Esophagus muscularis mucosa (tissue), 4 donors: ENCODE data around the gene CYYR1. TPM values are rescaled to one million over a fixed set of nuclear protein-coding genes. Genes with fewer than 3 reads are reported as not detected.

Experiments used
- DNase-seq: peaks from one replicate; pipeline ENCODE4 v3.0.0-alpha.2; 2017; ENCODE audit errors: extremely low spot score
- H3K27ac ChIP-seq, 4 donors: fragments of 200-600 bp; sonication (generic); replicated peaks in 1 of 4; 1 replicate in 3 of 4; 2 replicates in 1 of 4; pipeline ENCODE4 v1.5.1; 2016 to 2019; ENCODE audit warnings: mild to moderate bottlenecking in 1 of 4
- H3K27me3 ChIP-seq, 4 donors: fragments of 200-600 bp; sonication (generic); one replicate each; pipeline versions ENCODE4 v1.5.1 to v1.6.0; 2016 to 2019
- H3K36me3 ChIP-seq, 4 donors: fragments of 200-600 bp; sonication (generic); one replicate each; pipeline ENCODE4 v1.5.1; 2016 to 2019
- H3K4me1 ChIP-seq, 4 donors: fragments of 200-600 bp; sonication (generic); one replicate each; pipeline ENCODE4 v1.5.1; 2016 to 2019
- H3K4me3 ChIP-seq, 4 donors: fragments of 200-600 bp; sonication (generic); 1 replicate in 2 of 4; 2 replicates in 2 of 4; pipeline ENCODE4 v1.5.1; 2016 to 2019; ENCODE audit warnings: mild to moderate bottlenecking in 4 of 4, moderate library complexity in 1 of 4
- H3K9me3 ChIP-seq, 4 donors: fragments of 200-600 bp; sonication (generic); 1 replicate in 3 of 4; 2 replicates in 1 of 4; pipeline ENCODE4 v1.5.1; 2016 to 2019
- EP300 ChIP-seq: sonication (generic); formaldehyde crosslinking; IDR thresholded peaks from one replicate; pipeline ENCODE4 v1.6.1; 2017; ENCODE audit warnings: antibody characterized with exemption
- POLR2A ChIP-seq: fragments of 450-650 bp; IDR thresholded peaks from one replicate; pipeline ENCODE4 v1.6.1; 2017; ENCODE audit warnings: antibody characterized with exemption, moderate library complexity, mild to moderate bottlenecking, low read depth
- POLR2AphosphoS5 ChIP-seq, 2 donors: sonication (generic); formaldehyde crosslinking; IDR thresholded peaks; one replicate each; pipeline ENCODE4 v1.6.1; 2017; ENCODE audit warnings: antibody characterized with exemption in 2 of 2
- WGBS: methylation state at CpG from one replicate; pipeline ENCODE4 v1.1.5; 2018; 5-methylcytosine and 5-hydroxymethylcytosine counted together
- intact Hi-C: fragments of 100-400 bp; cut with DNase I; formaldehyde crosslinking; loops from one replicate; pipeline ENCODE4 v1.15.1; 2023
- total RNA-seq, 4 donors: library from RNA; depleted of rRNA; stranded (reverse); fragments of >200 nt; gene quantifications; one replicate each; pipeline versions ENCODE4 v1.1.0 to v1.2.1, GENCODE V29; 2016
- TF ChIP-seq, protein P1 (sequence below), 3 experiments: fragments of 200-600 bp in 2 of 3; fragments of 450-650 bp in 1 of 3; sonication (generic) in 2 of 3; IDR thresholded peaks; one replicate each; pipeline ENCODE4 v1.5.1; 2017 to 2019; ENCODE audit warnings: antibody characterized with exemption in 3 of 3, mild to moderate bottlenecking in 2 of 3, moderate library complexity in 1 of 3

The CYYR1 gene
- total RNA-seq, 4 donors from 2014 or later = 10.0 to 19.3 (median 16.3) TPM

- peaks cover 0 to 5% (median 0%) of the 10 kb centered on the region in 4 donors for H3K4me1 ChIP-seq
- intact Hi-C loops = no loop called here
- TF ChIP-seq, protein P1, sequence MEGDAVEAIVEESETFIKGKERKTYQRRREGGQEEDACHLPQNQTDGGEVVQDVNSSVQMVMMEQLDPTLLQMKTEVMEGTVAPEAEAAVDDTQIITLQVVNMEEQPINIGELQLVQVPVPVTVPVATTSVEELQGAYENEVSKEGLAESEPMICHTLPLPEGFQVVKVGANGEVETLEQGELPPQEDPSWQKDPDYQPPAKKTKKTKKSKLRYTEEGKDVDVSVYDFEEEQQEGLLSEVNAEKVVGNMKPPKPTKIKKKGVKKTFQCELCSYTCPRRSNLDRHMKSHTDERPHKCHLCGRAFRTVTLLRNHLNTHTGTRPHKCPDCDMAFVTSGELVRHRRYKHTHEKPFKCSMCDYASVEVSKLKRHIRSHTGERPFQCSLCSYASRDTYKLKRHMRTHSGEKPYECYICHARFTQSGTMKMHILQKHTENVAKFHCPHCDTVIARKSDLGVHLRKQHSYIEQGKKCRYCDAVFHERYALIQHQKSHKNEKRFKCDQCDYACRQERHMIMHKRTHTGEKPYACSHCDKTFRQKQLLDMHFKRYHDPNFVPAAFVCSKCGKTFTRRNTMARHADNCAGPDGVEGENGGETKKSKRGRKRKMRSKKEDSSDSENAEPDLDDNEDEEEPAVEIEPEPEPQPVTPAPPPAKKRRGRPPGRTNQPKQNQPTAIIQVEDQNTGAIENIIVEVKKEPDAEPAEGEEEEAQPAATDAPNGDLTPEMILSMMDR (IDR thresholded peaks at IDR 0.05) = no peak
- TF ChIP-seq EP300 (no peak), POLR2A (no peak), POLR2AphosphoS5 (IDR thresholded peaks at IDR 0.05) (no peak)
- no peak overlapping the region for H3K27ac ChIP-seq
- H3K4me3 ChIP-seq = no peak overlapping the region
- H3K9me3 ChIP-seq = no peaks in the 10 kb centered on the region
- H3K27me3 ChIP-seq = no peaks in the 10 kb centered on the region
- no peaks in the 10 kb centered on the region for H3K36me3 ChIP-seq
- 82% methylated on average over 5 of the region's 5 CpGs for WGBS
- no peak for DNase-seq
Measured at GRCh38 chr21:26559099-26559498, 14.0 kb downstream of the CYYR1 start.

GRCh38 chr21:26557106-26557505 lies 16.0 kb downstream of the CYYR1 start:
- no peaks in the 10 kb centered on the region for H3K27me3 ChIP-seq
- no peak for TF ChIP-seq POLR2A
- no peak overlapping the region for H3K4me3 ChIP-seq
- peaks cover 0 to 5% (median 0%) of the 10 kb centered on the region in 4 donors for H3K4me1 ChIP-seq
- H3K9me3 ChIP-seq = no peaks in the 10 kb centered on the region
- no peak for DNase-seq
- intact Hi-C loops = no loop called here
- no peaks in the 10 kb centered on the region for H3K36me3 ChIP-seq
- no peak overlapping the region for H3K27ac ChIP-seq
- WGBS = 87% methylated on average over 4 of the region's 4 CpGs

- Histone ChIP-seq H3K36me3 (no peaks in the 10 kb centered on the region), H3K27me3 (no peaks in the 10 kb centered on the region), H3K4me3 (no peak overlapping the region), H3K4me1 (peaks cover 0 to 5% (median 0%) of the 10 kb centered on the region in 4 donors), H3K9me3 (no peaks in the 10 kb centered on the region), H3K27ac (no peak overlapping the region)
- no peak for DNase-seq
- TF ChIP-seq EP300 (no peak), POLR2A (no peak), POLR2AphosphoS5 (IDR thresholded peaks at IDR 0.05) (no peak)
- TF ChIP-seq, protein P1 (IDR thresholded peaks at IDR 0.05) = no peak
- intact Hi-C loops = no loop called here
- 91% methylated on average over 1 of the region's 1 CpG for WGBS
Measured at GRCh38 chr21:26555540-26556146, 17.4 kb downstream of the CYYR1 start.

DNA sequence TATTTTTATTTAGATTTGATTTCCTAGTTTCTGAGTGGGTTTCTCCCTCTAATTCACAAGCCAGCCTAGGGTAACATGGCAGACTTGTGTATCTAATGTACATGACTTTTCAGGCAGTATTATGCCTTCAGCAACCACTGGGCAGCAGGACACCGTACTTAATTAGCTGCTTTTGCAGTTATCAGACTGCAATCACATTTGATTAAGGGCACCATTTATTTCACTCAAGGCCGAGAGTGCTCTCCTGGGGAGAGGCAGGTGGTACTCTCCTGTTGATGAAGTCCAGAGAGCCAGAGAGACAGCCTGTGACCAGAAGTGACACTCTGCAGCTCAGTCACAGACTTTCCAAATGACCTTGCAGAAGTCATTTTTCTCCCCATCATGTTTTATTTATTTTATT lies 18.7 kb downstream of the CYYR1 start:
- peaks cover 0 to 7% (median 2%) of the 10 kb centered on the region in 4 donors for H3K4me1 ChIP-seq
- H3K27ac ChIP-seq = no peak overlapping the region
- H3K4me3 ChIP-seq = no peak overlapping the region
- no peak for DNase-seq
- WGBS = 76% methylated on average over 2 of the region's 2 CpGs
- TF ChIP-seq EP300 (no peak), POLR2AphosphoS5 (IDR thresholded peaks at IDR 0.05) (no peak), POLR2A (no peak)
- TF ChIP-seq, protein P1 (IDR thresholded peaks at IDR 0.05) = no peak
- H3K9me3 ChIP-seq = no peaks in the 10 kb centered on the region
- no peaks in the 10 kb centered on the region for H3K36me3 ChIP-seq
- intact Hi-C loops = no loop called here
- no peaks in the 10 kb centered on the region for H3K27me3 ChIP-seq

DNA sequence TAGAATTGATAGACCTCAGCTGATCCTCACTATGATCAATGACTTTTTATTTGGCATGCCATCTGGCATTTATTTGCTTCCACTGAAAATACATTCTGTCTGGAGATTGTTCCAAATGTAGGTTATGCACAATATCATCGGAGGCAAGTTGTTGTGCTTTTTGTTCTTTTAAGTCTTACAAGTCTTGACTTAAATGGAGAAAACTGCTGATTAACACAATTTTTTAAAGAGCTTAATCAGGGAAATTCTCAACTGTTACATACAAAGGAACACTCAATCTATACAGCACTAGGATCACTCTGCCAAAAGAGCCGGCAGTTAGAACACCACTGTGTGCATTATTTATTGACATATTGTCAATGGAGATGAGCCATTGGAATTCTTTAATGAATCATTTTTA lies 19.2 kb downstream of the CYYR1 start:
- intact Hi-C loops = no loop called here

More for the DNA sequence above, 19.2 kb downstream of the CYYR1 start:
- TF ChIP-seq POLR2AphosphoS5 (IDR thresholded peaks at IDR 0.05) (no peak), POLR2A (no peak), EP300 (no peak)
- TF ChIP-seq, protein P1 (IDR thresholded peaks at IDR 0.05) = no peak
- Histone ChIP-seq H3K4me1 (peaks cover 0 to 7% (median 2%) of the 10 kb centered on the region in 4 donors), H3K27ac (no peak overlapping the region), H3K36me3 (no peaks in the 10 kb centered on the region), H3K4me3 (no peak overlapping the region), H3K9me3 (no peaks in the 10 kb centered on the region), H3K27me3 (no peaks in the 10 kb centered on the region)
- WGBS = 83% methylated on average over 2 of the region's 2 CpGs
- no peak for DNase-seq
